H9 (cell line): ENCODE measurements around the gene MYO18B. TPM values are rescaled to one million over a fixed set of nuclear protein-coding genes. Genes with fewer than 3 reads are reported as not detected.

Experiments used
- DNase-seq: peaks from one replicate; pipeline ENCODE4 v3.0.0-alpha.2; 2017
- H2AFZ ChIP-seq: one replicate; pipeline ENCODE4 v1.6.1; 2013; ENCODE audit warnings: mild to moderate bottlenecking, low read length, control low read depth, moderate library complexity
- H2AK5ac ChIP-seq: 2 replicates; pipeline ENCODE4 v1.6.1; 2013; ENCODE audit warnings: low read length, control low read depth, mixed read lengths; ENCODE audit not compliant: insufficient read length
- H2BK120ac ChIP-seq: one replicate; pipeline ENCODE4 v1.6.1; 2013; ENCODE audit warnings: low read depth, mild to moderate bottlenecking, low read length, control low read depth, inconsistent platforms; ENCODE audit not compliant: poor library complexity, severe bottlenecking
- H2BK12ac ChIP-seq: 2 replicates; pipeline ENCODE4 v1.6.1; 2013; ENCODE audit warnings: low read length, control low read depth, mixed read lengths, low read depth; ENCODE audit not compliant: insufficient read length
- H2BK15ac ChIP-seq: 2 replicates; pipeline ENCODE4 v1.6.1; 2013; ENCODE audit warnings: low read depth, low read length, control low read depth
- H2BK20ac ChIP-seq: one replicate; pipeline ENCODE4 v1.6.1; 2013; ENCODE audit warnings: low read depth, mild to moderate bottlenecking, low read length, control low read depth, inconsistent platforms; ENCODE audit not compliant: poor library complexity, severe bottlenecking
- H2BK5ac ChIP-seq: 2 replicates; pipeline ENCODE4 v1.6.1; 2013; ENCODE audit warnings: low read length, control low read depth, mixed read lengths; ENCODE audit not compliant: insufficient read length
- H3K14ac ChIP-seq: 2 replicates; pipeline ENCODE4 v1.6.1; 2013; ENCODE audit warnings: low read length, control low read depth; ENCODE audit not compliant: insufficient read depth
- H3K18ac ChIP-seq: 2 replicates; pipeline ENCODE4 v1.6.1; 2013; ENCODE audit warnings: low read depth, mild to moderate bottlenecking, mixed read lengths, low read length, control low read depth; ENCODE audit not compliant: insufficient read length
- H3K23ac ChIP-seq: 2 replicates; pipeline ENCODE4 v1.6.1; 2013; ENCODE audit warnings: low read length, control low read depth, mixed read lengths, low read depth; ENCODE audit not compliant: insufficient read length
- H3K23me2 ChIP-seq: 2 replicates; pipeline ENCODE4 v1.6.1; 2013; ENCODE audit warnings: low read depth, mild to moderate bottlenecking, mixed read lengths, low read length, control low read depth; ENCODE audit not compliant: insufficient read length, poor library complexity, severe bottlenecking
- H3K27ac ChIP-seq: 2 replicates; pipeline ENCODE4 v1.5.1; 2013; ENCODE audit warnings: low read length, control low read depth, mixed read lengths, low read depth; ENCODE audit not compliant: insufficient read length
- H3K27me3 ChIP-seq: 2 replicates; pipeline ENCODE4 v1.6.1; 2013; ENCODE audit warnings: low read length, control low read depth, inconsistent platforms; ENCODE audit not compliant: insufficient read depth
- H3K4ac ChIP-seq: 2 replicates; pipeline ENCODE4 v1.6.1; 2013; ENCODE audit warnings: low read depth, mild to moderate bottlenecking, control low read depth, inconsistent platforms, low read length, moderate library complexity
- H3K4me1 ChIP-seq: 2 replicates; pipeline ENCODE4 v1.6.1; 2013; ENCODE audit warnings: low read length, control low read depth, inconsistent platforms; ENCODE audit not compliant: insufficient read depth
- H3K4me2 ChIP-seq: 2 replicates; pipeline ENCODE4 v1.6.1; 2013; ENCODE audit warnings: low read length, control low read depth, mixed read lengths; ENCODE audit not compliant: insufficient read length, insufficient read depth
- H3K56ac ChIP-seq: 2 replicates; pipeline ENCODE4 v1.6.1; 2013; ENCODE audit warnings: low read depth, mild to moderate bottlenecking, mixed read lengths, low read length, control low read depth; ENCODE audit not compliant: insufficient read length
- H3K79me1 ChIP-seq: 2 replicates; pipeline ENCODE4 v1.6.1; 2013; ENCODE audit warnings: low read depth, mild to moderate bottlenecking, moderate library complexity, low read length, control low read depth, inconsistent platforms; ENCODE audit not compliant: insufficient read depth, poor library complexity, severe bottlenecking
- H3K79me2 ChIP-seq: 2 replicates; pipeline ENCODE4 v1.6.1; 2013; ENCODE audit warnings: low read length, control low read depth, inconsistent platforms; ENCODE audit not compliant: insufficient read depth
- H3K9ac ChIP-seq: 2 replicates; pipeline ENCODE4 v1.6.1; 2013; ENCODE audit warnings: low read length, control low read depth, mixed read lengths; ENCODE audit not compliant: insufficient read length; ENCODE audit errors: extremely low read depth
- H3K9me3 ChIP-seq: one replicate; pipeline ENCODE4 v1.6.1; 2013; ENCODE audit warnings: low read depth, low read length, inconsistent platforms; ENCODE audit not compliant: control insufficient read depth
- H3T11ph ChIP-seq: one replicate; pipeline ENCODE4 v1.6.1; 2013; ENCODE audit warnings: mild to moderate bottlenecking, low read length, control low read depth, inconsistent platforms
- H4K20me1 ChIP-seq: one replicate; pipeline ENCODE4 v1.6.1; 2013; ENCODE audit not compliant: control insufficient read depth, insufficient read length, insufficient read depth
- H4K5ac ChIP-seq: 2 replicates; pipeline ENCODE4 v1.6.1; 2013; ENCODE audit warnings: low read depth, mild to moderate bottlenecking, mixed read lengths, low read length, control low read depth; ENCODE audit not compliant: insufficient read length
- H4K8ac ChIP-seq: replicated peaks from 2 replicates; pipeline ENCODE4 v1.6.1; 2013; ENCODE audit warnings: low read length, control low read depth, mixed read lengths, low read depth; ENCODE audit not compliant: insufficient read length
- H4K91ac ChIP-seq: 2 replicates; pipeline ENCODE4 v1.6.1; 2013; ENCODE audit warnings: low read depth, mild to moderate bottlenecking, moderate library complexity, mixed read lengths, low read length, control low read depth; ENCODE audit not compliant: insufficient read length
- H3K27ac Mint-ChIP-seq, 3 experiments: 2 replicates in 2 of 3; 3 replicates in 1 of 3; pipeline ENCODE4 v1.8.0; 2020 to 2021; ENCODE audit warnings: mixed read lengths in 3 of 3, mild to moderate bottlenecking in 1 of 3, moderate library complexity in 1 of 3
- H3K27me3 Mint-ChIP-seq: 2 replicates; pipeline ENCODE4 v1.8.0; 2021; ENCODE audit warnings: low read depth, mild to moderate bottlenecking, moderate library complexity, mixed read lengths
- H3K36me3 Mint-ChIP-seq, 3 experiments: 2 replicates in 2 of 3; 3 replicates in 1 of 3; pipeline ENCODE4 v1.8.0; 2020 to 2021; ENCODE audit warnings: low read depth in 3 of 3, mixed read lengths in 3 of 3; ENCODE audit not compliant: insufficient read depth in 1 of 3
- H3K4me1 Mint-ChIP-seq, 2 experiments: 2 replicates each; pipeline ENCODE4 v1.8.0; 2020; ENCODE audit warnings: mixed read lengths in 2 of 2
- H3K4me3 Mint-ChIP-seq, 2 experiments: 2 replicates in 1 of 2; 3 replicates in 1 of 2; pipeline ENCODE4 v1.8.0; 2020 to 2021; ENCODE audit warnings: mild to moderate bottlenecking in 2 of 2, mixed read lengths in 2 of 2, moderate library complexity in 1 of 2
- H3K9me3 Mint-ChIP-seq, 2 experiments: 2 replicates in 1 of 2; 3 replicates in 1 of 2; pipeline ENCODE4 v1.8.0; 2020; ENCODE audit warnings: mild to moderate bottlenecking in 2 of 2, mixed read lengths in 2 of 2, moderate library complexity in 1 of 2
- CTCF ChIP-seq: fragments of 200-600 bp; sonication (generic); conservative IDR thresholded peaks from 3 replicates; pipeline ENCODE4 v1.8.0; 2021; ENCODE audit warnings: antibody characterized with exemption, mild to moderate bottlenecking
- WGBS: extraction: QIAGEN DNeasy Blood & Tissue Kit; methylation state at CpG from one replicate; pipeline ENCODE4 v1.1.7; 2013; ENCODE audit warnings: missing lambda C conversion rate, low lambda C conversion rate, mixed read lengths; ENCODE audit not compliant: insufficient read length; ENCODE audit errors: extremely low coverage; 5-methylcytosine and 5-hydroxymethylcytosine counted together
- total RNA-seq: library from RNA; stranded (reverse); gene quantifications from 2 replicates; pipeline ENCODE4 v1.2.1, GENCODE V29; 2021

MYO18B gene
- total RNA-seq, 1 experiment from 2014 or later = 0.46 TPM

DNA sequence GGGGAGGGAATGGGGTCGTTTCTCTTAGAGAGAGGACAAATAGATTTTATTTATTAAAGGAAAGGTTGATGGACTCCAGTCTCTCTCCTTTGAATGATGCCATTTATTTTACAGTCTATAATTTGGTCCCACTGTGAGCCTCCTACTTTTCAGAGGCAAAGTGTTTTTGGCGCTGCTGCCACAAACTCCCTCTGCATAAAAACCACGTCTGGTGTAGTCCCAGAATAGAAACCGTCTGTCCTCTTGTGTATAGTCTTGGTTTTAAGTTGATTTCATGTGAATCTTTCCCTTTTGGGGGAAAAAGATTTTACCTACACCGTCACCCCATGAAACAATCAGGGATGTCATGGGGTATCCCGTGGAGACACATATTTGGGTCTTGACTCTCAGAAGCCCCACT, 283.6 kb downstream of the MYO18B start:
- no peak overlapping the region for H3K14ac ChIP-seq
- H3K23me2 ChIP-seq = no peaks in the 10 kb centered on the region
- H2BK5ac ChIP-seq = no peak overlapping the region
- no peaks in the 10 kb centered on the region for H3K4me1 ChIP-seq
- H3K23ac ChIP-seq = no peak overlapping the region
- H4K91ac ChIP-seq = no peak overlapping the region
- no peaks in the 10 kb centered on the region for H3K79me1 ChIP-seq
- Mint-ChIP-seq H3K27me3 (peaks cover 15% of the 10 kb centered on the region), H3K27ac (no peak overlapping the region), H3K4me1 (no peaks in the 10 kb centered on the region), H3K36me3 (no peaks in the 10 kb centered on the region), H3K9me3 (no peaks in the 10 kb centered on the region), H3K4me3 (no peak overlapping the region)
- H3K27ac ChIP-seq = no peak overlapping the region
- no peak overlapping the region for H2BK120ac ChIP-seq
- WGBS = no CpG with 5 or more reads among the region's 6 CpGs
- no peak overlapping the region for H3T11ph ChIP-seq
- H4K8ac ChIP-seq = no peak overlapping the region
- H3K4ac ChIP-seq = no peak overlapping the region
- H2BK12ac ChIP-seq = no peak overlapping the region
- H2BK20ac ChIP-seq = no peak overlapping the region
- H4K5ac ChIP-seq = no peak overlapping the region
- no peak for TF ChIP-seq CTCF
- no peak overlapping the region for H3K18ac ChIP-seq
- no peak overlapping the region for H3K9ac ChIP-seq
- no peaks in the 10 kb centered on the region for H3K9me3 ChIP-seq
- no peak overlapping the region for H2BK15ac ChIP-seq
- H2AFZ ChIP-seq = no peak overlapping the region
- no peaks in the 10 kb centered on the region for H3K79me2 ChIP-seq
- H4K20me1 ChIP-seq = no peaks in the 10 kb centered on the region
- no peak for DNase-seq
- H3K56ac ChIP-seq = no peak overlapping the region
- no peak overlapping the region for H3K4me2 ChIP-seq
- no peaks in the 10 kb centered on the region for H3K27me3 ChIP-seq
- no peak overlapping the region for H2AK5ac ChIP-seq
